AG04449 (cell line): ENCODE results near the gene SPINK4.

ENCODE experiments used
- CTCF ChIA-PET: fragments of 350-600 bp; formaldehyde crosslinking; extraction: SDS; loops from one replicate; lab custom pipeline; 2021; ENCODE audit warnings: antibody characterized with exemption; lab: Yijun Ruan, JAX
- POLR2A ChIA-PET: fragments of 400-600, 350-600 bp; formaldehyde crosslinking; extraction: SDS; loops from one replicate; lab custom pipeline; 2020; ENCODE audit warnings: antibody characterized with exemption, inconsistent platforms; lab: Yijun Ruan, JAX
- DNase-seq: peaks from one replicate; pipeline ENCODE4 v3.0.0-alpha.2; 2010; ENCODE audit warnings: low read depth, low spot score
- H3K4me3 ChIP-seq: 2 replicates; pipeline ENCODE4 v1.5.1; 2011; ENCODE audit warnings: low read depth, mild to moderate bottlenecking, control low read depth, low read length
- TF ChIP-seq, protein P1 (sequence below): IDR thresholded peaks from one replicate; pipeline ENCODE4 v1.5.1; 2011; ENCODE audit warnings: mild to moderate bottlenecking, moderate library complexity, low read length, control low read depth, inconsistent platforms; ENCODE audit not compliant: insufficient read depth; ENCODE audit errors: missing control alignments

Gene SPINK4

DNA sequence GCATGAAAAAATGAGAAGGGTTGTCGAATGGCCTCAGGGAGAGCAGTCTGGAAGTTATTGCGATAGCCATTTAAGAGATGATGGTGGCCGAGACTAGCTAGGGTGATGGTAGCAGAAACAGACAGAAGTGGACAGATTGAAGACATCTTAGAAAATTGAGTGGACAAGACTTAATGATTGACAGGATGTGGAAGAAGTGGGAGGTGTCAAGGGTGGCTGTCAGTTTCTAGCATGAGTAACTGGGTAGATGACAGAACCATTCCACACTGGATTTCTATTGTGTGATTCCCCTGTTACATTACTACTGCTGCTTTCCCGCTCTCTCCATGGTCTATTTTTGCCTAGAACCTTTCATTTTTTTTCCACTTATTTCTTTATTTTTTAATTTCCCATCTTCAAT lies 37.5 kb downstream of the SPINK4 start:
- TF ChIP-seq, protein P1, sequence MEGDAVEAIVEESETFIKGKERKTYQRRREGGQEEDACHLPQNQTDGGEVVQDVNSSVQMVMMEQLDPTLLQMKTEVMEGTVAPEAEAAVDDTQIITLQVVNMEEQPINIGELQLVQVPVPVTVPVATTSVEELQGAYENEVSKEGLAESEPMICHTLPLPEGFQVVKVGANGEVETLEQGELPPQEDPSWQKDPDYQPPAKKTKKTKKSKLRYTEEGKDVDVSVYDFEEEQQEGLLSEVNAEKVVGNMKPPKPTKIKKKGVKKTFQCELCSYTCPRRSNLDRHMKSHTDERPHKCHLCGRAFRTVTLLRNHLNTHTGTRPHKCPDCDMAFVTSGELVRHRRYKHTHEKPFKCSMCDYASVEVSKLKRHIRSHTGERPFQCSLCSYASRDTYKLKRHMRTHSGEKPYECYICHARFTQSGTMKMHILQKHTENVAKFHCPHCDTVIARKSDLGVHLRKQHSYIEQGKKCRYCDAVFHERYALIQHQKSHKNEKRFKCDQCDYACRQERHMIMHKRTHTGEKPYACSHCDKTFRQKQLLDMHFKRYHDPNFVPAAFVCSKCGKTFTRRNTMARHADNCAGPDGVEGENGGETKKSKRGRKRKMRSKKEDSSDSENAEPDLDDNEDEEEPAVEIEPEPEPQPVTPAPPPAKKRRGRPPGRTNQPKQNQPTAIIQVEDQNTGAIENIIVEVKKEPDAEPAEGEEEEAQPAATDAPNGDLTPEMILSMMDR, result no peak
- ChIA-PET POLR2A (no interaction called here), CTCF (interaction anchor here (1.0 to 1.8 kb wide), 4 partner anchors 9 to 174 kb away, joined by 3 to 7 read pairs (median 4); no protein-coding TSS in a partner anchor)
- no peak for DNase-seq
- no peak overlapping the region for H3K4me3 ChIP-seq

DNA sequence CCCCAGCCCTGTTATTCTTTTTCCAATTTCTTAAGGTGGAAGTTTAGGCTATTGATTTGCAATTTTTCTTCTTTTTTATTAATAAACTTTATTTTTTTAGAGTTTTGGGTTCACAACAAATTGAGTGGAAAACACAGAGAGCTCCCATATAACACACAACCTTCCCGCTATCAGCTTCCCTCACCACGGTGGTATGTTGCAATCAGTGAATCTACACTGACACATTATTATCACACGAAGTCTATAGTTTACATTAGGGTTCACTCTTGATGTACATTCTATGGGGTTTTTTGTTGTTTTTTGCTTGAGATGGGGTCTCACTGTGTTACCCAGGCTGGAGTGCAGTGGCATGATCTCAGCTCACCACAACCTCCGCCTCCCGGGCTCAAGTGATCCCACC lies 45.5 kb downstream of the SPINK4 start:
- ChIA-PET POLR2A (interaction anchor here (0.7 kb wide), 1 partner anchor 54 kb away, joined by 3 read pairs; no protein-coding TSS in a partner anchor), CTCF (interaction anchor here (1.0 to 7.9 kb wide), 9 partner anchors 9 to 436 kb away, joined by 3 to 45 read pairs (median 20); no protein-coding TSS in a partner anchor)

DNA sequence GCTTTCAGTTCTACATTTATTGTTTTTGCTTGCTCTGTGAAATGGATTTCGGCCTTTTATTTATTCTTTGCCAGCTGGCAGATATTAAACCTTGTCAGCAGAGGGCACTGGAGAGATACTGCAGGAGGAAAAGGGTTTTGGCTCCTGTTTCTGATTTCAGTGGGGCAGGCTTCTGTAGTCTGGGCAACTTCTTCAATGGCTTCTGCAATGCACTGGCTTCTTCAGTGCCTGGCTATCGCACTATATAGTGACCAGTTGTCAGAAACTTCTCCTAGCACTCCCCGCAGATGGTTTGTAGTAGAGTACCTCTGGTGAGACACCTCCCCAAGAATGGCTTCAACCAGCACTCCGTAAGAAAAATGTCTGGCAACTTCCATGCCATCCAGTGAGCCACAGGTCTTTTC lies 47.1 kb downstream of the SPINK4 start:
- ChIA-PET CTCF (interaction anchor here (0.7 to 7.9 kb wide), 26 partner anchors 9 to 435 kb away, joined by 3 to 45 read pairs (median 5); partner anchors contain the start of genes AQP3, BAG1, CHMP5 and NOL6), POLR2A (no interaction called here)
- H3K4me3 ChIP-seq, result no peak overlapping the region
- TF ChIP-seq, protein P1, result peak; percentile 56
- DNase-seq, result peak; percentile 14

More for the DNA sequence above, 45.5 kb downstream of the SPINK4 start:
- TF ChIP-seq, protein P1, result no peak
- H3K4me3 ChIP-seq, result no peak overlapping the region
- DNase-seq, result no peak

DNA sequence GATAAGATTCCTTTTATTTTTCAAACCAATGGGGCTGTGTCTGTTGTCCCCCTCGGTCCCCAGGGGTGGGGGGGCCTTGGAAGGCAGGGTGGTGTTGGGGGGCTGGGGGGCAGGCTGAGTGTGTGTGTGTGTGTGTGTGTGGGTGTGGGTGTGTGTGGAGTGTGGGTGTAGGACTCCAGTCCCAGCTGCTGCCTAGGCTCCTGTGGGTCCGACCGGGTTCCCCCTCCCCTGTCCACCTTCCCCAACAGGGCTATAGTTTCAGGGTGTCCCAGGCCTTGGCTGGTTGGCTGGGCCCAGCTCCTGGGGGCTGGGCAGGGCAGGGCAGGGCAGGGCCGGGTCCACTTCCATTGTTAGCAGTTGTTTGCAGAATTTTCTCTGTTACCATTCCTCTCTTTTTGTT lies 48.3 kb downstream of the SPINK4 start:
- ChIA-PET CTCF (interaction anchor here (0.8 to 7.9 kb wide), 13 partner anchors 8 to 433 kb away, joined by 3 to 45 read pairs (median 13); partner anchors contain the start of gene NOL6), POLR2A (no interaction called here)
- DNase-seq, result no peak
- TF ChIP-seq, protein P1, result no peak
- H3K4me3 ChIP-seq, result no peak overlapping the region

DNA sequence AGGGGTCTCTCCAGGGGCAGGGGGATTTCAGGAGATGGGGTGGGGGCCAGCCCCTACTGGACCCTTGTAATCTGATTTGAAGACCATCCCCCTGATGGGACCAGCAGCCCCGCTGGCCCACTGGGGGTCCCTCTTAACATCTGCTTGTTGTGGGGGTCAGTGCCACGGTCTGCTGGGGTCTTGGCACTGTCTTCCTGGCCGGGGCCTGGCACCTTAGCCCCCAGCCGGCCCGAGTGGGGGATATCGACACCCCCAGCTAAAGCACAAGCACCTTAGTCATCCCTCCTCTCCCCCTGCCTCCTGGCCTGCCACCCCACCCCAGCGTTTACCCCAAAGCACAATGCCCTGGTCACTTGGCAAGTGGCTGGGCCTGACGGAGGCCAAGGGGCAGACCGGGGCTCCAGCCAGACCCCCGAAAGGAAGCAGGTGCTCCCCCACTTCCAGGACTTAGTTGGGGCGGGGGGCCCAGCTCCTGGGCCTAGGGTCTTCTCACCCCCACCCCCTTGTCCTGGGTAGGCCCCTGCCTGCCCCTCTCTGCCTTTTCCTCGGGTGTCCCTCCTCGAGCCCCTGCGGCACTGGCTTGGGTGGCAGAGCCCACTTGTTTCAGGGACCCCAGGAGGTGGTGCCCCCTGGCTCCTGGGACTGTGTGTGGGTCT lies 49.0 kb downstream of the SPINK4 start:
- POLR2A ChIA-PET, result no interaction called here
- CTCF ChIA-PET, result interaction anchor here (0.7 to 7.9 kb wide), 5 partner anchors 16 to 228 kb away, joined by 3 to 37 read pairs (median 5); no protein-coding TSS in a partner anchor
- H3K4me3 ChIP-seq, result no peak overlapping the region
- TF ChIP-seq, protein P1, result no peak
- DNase-seq, result no peak

DNA sequence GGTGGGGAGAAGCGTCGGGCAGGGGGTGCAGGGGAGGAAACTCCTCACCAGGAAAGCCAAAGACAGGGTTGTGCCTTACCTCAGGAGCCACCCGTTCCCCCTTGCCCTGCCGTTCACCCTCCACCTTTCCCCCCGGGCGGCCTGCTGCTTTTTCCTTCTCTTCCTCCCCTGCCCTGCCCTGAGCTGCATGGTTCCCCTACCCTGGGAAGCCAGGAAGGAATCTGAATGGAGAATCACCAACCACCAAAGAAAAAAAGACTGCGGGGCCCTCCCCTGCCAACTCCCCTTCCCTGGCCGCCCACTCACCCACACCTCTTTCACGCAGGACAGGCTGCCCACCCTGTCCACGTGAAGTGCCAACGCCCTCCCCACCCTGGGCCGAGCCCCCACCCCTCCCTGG lies 49.5 kb downstream of the SPINK4 start:
- no peak for DNase-seq
- CTCF ChIA-PET, result interaction anchor here (0.7 to 2.1 kb wide), 6 partner anchors 126 to 228 kb away, joined by 3 to 10 read pairs (median 4); no protein-coding TSS in a partner anchor
- TF ChIP-seq, protein P1, result no peak
- peak overlapping the region; percentile 97 for H3K4me3 ChIP-seq
- POLR2A ChIA-PET, result interaction anchor here (0.6 to 1.6 kb wide), 11 partner anchors 25 to 265 kb away, joined by 3 to 11 read pairs (median 4); partner anchors contain the start of genes BAG1, CHMP5, DNAJA1 and NOL6
